AG20443 (cell line): ENCODE data around the gene GINM1.

Source experiments
- DNase-seq: peaks from one replicate; pipeline ENCODE4 v3.0.0; 2012; ENCODE audit warnings: low spot score, mixed read lengths

The GINM1 gene

DNA sequence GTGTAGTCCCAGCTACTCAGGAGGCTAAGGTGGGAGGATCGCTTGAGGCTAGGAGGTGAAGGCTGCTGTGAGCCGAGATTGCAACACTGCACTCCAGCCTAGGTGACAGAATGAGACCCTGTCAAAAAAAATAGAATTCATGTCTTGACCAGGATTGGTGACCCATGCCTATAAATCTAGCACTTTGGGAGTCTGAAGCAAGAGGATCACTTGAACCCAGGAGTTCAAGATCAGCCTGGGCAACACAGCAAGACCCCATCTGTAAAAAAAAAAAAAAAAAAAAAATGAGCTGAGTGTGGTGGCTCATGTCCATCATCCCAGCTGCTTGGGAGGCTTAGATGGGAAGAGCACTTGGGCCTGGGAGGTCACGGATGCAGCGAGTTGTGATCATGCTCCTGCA is 34.3 kb downstream of the GINM1 start:
- no peak for DNase-seq

DNA sequence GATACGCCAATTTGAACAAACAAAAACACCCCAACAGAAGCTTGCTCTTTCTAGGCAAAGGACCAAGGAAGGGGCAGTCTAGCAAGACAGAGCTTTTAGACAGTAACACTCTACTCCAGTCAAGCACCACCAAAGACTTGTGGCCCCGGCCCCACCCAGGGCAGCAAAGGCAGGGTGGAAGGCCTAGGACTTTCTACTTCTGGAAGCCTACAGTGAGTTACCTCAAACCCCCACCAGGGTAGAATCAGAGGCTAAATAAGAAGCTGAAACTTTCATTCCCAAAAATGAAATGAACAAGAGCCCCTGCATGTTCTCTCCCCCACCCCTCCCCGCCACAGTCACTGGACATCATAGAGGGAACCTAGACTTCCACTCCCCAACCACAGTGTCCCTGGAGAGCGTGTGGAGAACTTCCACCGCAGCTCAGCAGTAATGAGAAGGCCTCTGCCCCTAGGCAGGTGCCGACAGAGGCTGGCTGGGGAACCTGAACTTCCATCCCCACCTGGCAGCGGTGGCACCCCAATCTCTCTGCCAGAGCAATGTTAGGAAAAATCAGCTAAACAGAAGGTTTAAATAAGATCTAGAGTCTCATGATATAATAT is 42.3 kb downstream of the GINM1 start:
- no peak for DNase-seq

DNA sequence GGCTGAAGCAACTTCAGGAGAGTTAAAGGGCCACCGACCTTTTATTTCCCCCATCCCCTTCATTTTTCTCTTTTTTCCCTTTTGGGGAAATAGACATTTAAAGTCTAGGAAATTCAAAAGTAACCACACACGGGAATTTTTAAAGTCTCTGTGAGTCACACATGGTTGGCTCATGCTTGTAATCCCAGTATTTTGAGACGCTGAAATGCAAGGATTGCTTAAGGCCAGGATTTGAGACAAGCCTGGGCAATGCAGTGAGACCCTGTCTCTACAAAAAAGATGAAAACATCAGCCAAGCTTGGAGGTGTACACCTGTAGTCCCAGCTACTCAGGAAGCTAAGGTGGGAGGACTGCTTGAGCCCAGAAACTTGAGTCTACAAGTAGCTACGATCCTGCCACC is 48.2 kb downstream of the GINM1 start:
- no peak for DNase-seq

DNA sequence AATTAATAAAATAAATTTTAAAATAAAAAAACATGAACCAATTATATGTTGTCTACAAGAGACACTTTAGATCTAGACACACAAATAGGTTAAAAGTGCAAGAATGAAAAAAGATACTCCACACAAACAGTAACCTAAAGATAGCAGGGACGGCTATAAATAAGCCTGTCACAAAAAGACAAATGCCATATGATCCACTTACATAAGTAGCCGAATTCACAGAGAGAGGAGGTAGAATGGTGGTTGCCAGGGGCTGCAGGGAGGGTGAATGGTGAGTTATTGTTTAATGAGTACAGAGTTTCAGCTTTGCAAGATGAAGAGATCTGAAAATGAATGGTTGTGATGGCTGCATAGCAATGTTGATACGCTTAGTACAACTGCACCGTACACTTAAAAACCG is 49.6 kb downstream of the GINM1 start:
- no peak for DNase-seq

DNA sequence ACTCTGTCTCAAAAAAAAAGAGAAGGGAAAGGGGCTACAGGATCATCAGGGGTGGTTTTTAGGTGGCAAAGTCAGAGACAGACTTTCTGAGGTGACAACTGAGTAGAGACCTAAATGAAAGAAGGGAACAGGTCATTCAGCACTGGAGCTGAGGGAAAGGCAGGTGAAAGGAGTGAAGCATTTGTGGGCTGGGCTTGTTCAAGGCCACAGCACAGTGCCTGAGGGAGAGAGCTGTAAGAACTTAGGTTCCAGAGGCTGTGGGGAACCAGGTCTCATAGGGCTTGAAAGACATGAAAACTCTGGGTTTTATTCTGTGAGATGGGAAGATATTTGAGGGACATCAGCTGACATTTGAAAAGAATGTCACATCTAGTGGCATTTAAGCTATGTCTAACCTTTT is 61.5 kb downstream of the GINM1 start:
- DNase-seq = no peak

DNA sequence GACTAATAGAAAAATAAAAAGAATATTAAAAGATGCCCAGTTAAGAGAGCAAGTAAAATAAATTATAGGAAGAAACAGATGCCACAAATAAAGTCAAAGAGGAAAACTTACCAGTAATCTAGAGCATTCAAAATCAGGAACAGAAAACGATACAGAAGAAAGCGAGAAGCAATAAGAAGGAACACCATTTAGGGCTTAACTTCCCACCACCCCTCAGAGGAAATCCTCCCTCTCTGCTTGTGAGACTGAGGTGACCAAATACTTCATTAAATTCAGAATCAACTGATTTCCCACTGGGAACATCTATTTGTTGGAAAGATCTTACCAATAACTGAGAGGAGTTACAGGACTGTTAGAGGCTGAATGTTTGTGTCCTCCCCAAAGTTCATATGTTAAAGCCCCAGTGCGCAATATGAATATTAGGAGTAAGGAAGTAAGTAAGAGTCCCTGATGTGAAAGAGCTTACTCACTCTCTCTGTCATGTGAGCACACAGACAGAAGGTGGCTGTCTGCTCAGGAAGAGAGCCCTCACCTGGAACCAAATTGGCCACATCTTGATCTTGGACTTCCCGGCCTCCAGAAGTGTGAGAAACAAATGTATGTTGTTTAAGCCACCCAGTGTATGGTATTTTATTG is 62.8 kb downstream of the GINM1 start:
- no peak for DNase-seq

DNA sequence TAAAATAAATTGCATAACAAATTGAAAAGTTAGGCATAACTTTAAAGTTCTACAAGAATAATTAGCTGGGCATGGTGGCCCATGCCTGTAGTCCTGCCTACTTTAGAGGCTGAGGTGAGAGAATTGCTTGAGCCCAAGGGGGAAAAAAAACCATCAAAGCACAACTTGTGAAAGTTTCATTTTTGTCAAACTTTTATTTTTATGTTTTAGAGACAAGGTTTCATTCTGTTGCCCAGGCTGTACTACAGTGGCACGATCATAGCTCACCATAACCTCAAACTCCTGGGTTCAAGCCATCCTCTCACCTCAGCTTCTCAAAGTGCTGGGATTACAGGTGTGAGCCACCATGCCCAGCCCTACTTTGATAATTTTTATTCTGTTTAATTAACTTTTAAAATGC is 68.1 kb downstream of the GINM1 start:
- DNase-seq = no peak

DNA sequence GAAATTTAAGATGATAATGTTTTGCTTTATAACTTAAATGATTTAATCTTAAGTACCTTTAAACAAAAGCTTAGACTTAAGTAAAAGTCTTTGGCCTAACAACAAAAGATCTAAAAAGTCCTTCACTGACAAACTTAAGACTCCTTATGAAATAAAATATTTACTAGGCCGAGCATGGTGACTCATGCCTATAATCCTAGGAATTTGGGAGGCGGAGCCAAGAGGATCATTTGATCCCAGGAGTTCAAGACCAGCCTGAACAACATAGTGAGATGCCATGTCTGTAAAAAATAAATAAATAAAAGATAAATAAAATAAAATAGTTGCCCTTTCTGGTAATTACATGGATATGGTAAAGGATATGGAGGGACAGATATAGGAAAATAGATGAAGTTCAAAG is 69.9 kb downstream of the GINM1 start:
- no peak for DNase-seq
